CD14-positive monocyte (primary cell): Measurements from ENCODE around the gene CALHM1. TPM values are rescaled to one million over a fixed set of nuclear protein-coding genes. Genes with fewer than 3 reads are reported as not detected.

Experiments used
- DNase-seq, 3 donors: peaks; one replicate each; pipeline ENCODE4 v3.0.0-alpha.2; 2011 to 2022
- H2AFZ ChIP-seq: 2 replicates; pipeline ENCODE4 v1.6.0; 2012; ENCODE audit warnings: mild to moderate bottlenecking, low read depth, low read length, inconsistent platforms; ENCODE audit not compliant: insufficient read depth, poor library complexity, severe bottlenecking
- H3K27ac ChIP-seq, 2 donors: 1 replicate in 1 of 2; 2 replicates in 1 of 2; pipeline ENCODE4 v1.5.1; 2012 to 2013; ENCODE audit warnings: low read length in 2 of 2, control low read depth in 1 of 2, inconsistent platforms in 1 of 2, low read depth in 1 of 2, mild to moderate bottlenecking in 1 of 2
- H3K27me3 ChIP-seq, 2 donors: one replicate each; pipeline versions ENCODE4 v1.6.0 to v1.6.1; 2011 to 2013; ENCODE audit warnings: low read length in 2 of 2; ENCODE audit not compliant: control insufficient read depth in 2 of 2, insufficient read depth in 2 of 2
- H3K36me3 ChIP-seq, 2 donors: replicated peaks in 1 of 2; 1 replicate in 1 of 2; 2 replicates in 1 of 2; pipeline versions ENCODE4 v1.5.1 to v1.6.1; 2012 to 2013; ENCODE audit warnings: low read length in 2 of 2, control low read depth in 1 of 2, inconsistent platforms in 1 of 2, mild to moderate bottlenecking in 1 of 2; ENCODE audit not compliant: insufficient read depth in 2 of 2, control insufficient read depth in 1 of 2
- H3K4me1 ChIP-seq, 2 donors: 1 replicate in 1 of 2; 2 replicates in 1 of 2; pipeline versions ENCODE4 v1.5.1 to v1.6.1; 2012 to 2013; ENCODE audit warnings: low read length in 2 of 2, control low read depth in 1 of 2, inconsistent platforms in 1 of 2, mild to moderate bottlenecking in 1 of 2, moderate library complexity in 1 of 2; ENCODE audit not compliant: insufficient read depth in 2 of 2, control insufficient read depth in 1 of 2
- H3K4me2 ChIP-seq: replicated peaks from 2 replicates; pipeline ENCODE3; 2012; ENCODE audit warnings: low read length, moderate library complexity, mild to moderate bottlenecking; ENCODE audit not compliant: poor library complexity, severe bottlenecking; ENCODE audit errors: extremely low read depth
- H3K4me3 ChIP-seq, 3 experiments: fragments of 200-600 bp in 1 of 3; sonication (generic) in 1 of 3; replicated peaks in 1 of 3; 1 replicate in 2 of 3; 2 replicates in 1 of 3; pipeline ENCODE4 v1.5.1; 2011 to 2013; ENCODE audit warnings: low read length in 3 of 3, mild to moderate bottlenecking in 3 of 3, control low read depth in 2 of 3, low read depth in 2 of 3, inconsistent platforms in 1 of 3, moderate library complexity in 1 of 3
- H3K79me2 ChIP-seq: 2 replicates; pipeline ENCODE4 v1.6.0; 2012; ENCODE audit warnings: mild to moderate bottlenecking, control low read depth, inconsistent platforms, low read length, moderate library complexity; ENCODE audit not compliant: insufficient read depth
- H3K9ac ChIP-seq: 2 replicates; pipeline ENCODE4 v1.6.0; 2017; ENCODE audit warnings: low read length, mild to moderate bottlenecking; ENCODE audit not compliant: insufficient read depth, poor library complexity, severe bottlenecking
- H3K9me3 ChIP-seq, 2 donors: replicated peaks in 1 of 2; 1 replicate in 1 of 2; 2 replicates in 1 of 2; pipeline versions ENCODE4 v1.5.1 to v1.6.1; 2012 to 2013; ENCODE audit warnings: low read length in 2 of 2, control low read depth in 1 of 2; ENCODE audit not compliant: control insufficient read depth in 1 of 2, insufficient read depth in 1 of 2
- H4K20me1 ChIP-seq: 2 replicates; pipeline ENCODE4 v1.6.0; 2012; ENCODE audit warnings: mild to moderate bottlenecking, low read length, control low read depth, moderate library complexity; ENCODE audit not compliant: insufficient read depth
- H3K27ac Mint-ChIP-seq, 7 donors: one replicate each; pipeline ENCODE4 v1.8.0; 2020; ENCODE audit warnings: mild to moderate bottlenecking in 7 of 7, mixed read lengths in 7 of 7, moderate library complexity in 6 of 7, inconsistent platforms in 2 of 7
- H3K27me3 Mint-ChIP-seq, 3 donors: one replicate each; pipeline ENCODE4 v1.8.0; 2021 to 2022; ENCODE audit warnings: low read depth in 3 of 3, mild to moderate bottlenecking in 3 of 3, mixed read lengths in 3 of 3, moderate library complexity in 3 of 3, inconsistent platforms in 1 of 3
- H3K36me3 Mint-ChIP-seq, 2 donors: one replicate each; pipeline ENCODE4 v1.8.0; 2020; ENCODE audit warnings: mixed read lengths in 2 of 2, inconsistent platforms in 1 of 2, mild to moderate bottlenecking in 1 of 2
- H3K4me1 Mint-ChIP-seq: one replicate; pipeline ENCODE4 v1.8.0; 2020; ENCODE audit warnings: mild to moderate bottlenecking, mixed read lengths
- H3K4me3 Mint-ChIP-seq, 2 donors: one replicate each; pipeline ENCODE4 v1.8.0; 2020; ENCODE audit warnings: mild to moderate bottlenecking in 2 of 2, mixed read lengths in 2 of 2, moderate library complexity in 1 of 2
- H3K9me3 Mint-ChIP-seq, 7 donors: one replicate each; pipeline ENCODE4 v1.8.0; 2020 to 2022; ENCODE audit warnings: mixed read lengths in 7 of 7, mild to moderate bottlenecking in 6 of 7, moderate library complexity in 6 of 7, inconsistent platforms in 2 of 7
- WGBS: methylation state at CpG from one replicate; pipeline ENCODE4 v1.1.5; 2013; ENCODE audit warnings: missing lambda C conversion rate; ENCODE audit not compliant: insufficient coverage; 5-methylcytosine and 5-hydroxymethylcytosine counted together
- intact Hi-C, 2 donors: fragments of 100-400 bp; cut with micrococcal nuclease; formaldehyde crosslinking; loops; one replicate each; pipeline versions ENCODE4 v1.15.0 to v1.15.1; 2023
- polyA plus RNA-seq, 3 donors: library from polyadenylated mRNA; depleted of rRNA in 1 of 3; unstranded in 2 of 3; stranded (reverse) in 1 of 3; fragments of 300-500 nt in 2 of 3; fragments of >200 nt in 1 of 3; fragmentation: Illumina TruSeq in 2 of 3; gene quantifications; 1 replicate in 2 of 3; 2 replicates in 1 of 3; pipeline ENCODE4 v1.2.3, GENCODE V29; 2012 to 2021
- TF ChIP-seq, protein P1 (sequence below): fragments of 200-600 bp; IDR thresholded peaks from one replicate; pipeline ENCODE4 v1.8.0; 2022; ENCODE audit warnings: antibody characterized with exemption, mild to moderate bottlenecking

The CALHM1 gene
- polyA plus RNA-seq, 3 donors, result not detected

- peaks cover 49% of the 10 kb centered on the region for H3K4me1 Mint-ChIP-seq
- H3K27ac Mint-ChIP-seq, result no peak overlapping the region
- no CpG with 5 or more reads among the region's 4 CpGs for WGBS
- H3K36me3 ChIP-seq, result peaks cover 13 to 19% of the 10 kb centered on the region in 2 donors
- TF ChIP-seq, protein P1, sequence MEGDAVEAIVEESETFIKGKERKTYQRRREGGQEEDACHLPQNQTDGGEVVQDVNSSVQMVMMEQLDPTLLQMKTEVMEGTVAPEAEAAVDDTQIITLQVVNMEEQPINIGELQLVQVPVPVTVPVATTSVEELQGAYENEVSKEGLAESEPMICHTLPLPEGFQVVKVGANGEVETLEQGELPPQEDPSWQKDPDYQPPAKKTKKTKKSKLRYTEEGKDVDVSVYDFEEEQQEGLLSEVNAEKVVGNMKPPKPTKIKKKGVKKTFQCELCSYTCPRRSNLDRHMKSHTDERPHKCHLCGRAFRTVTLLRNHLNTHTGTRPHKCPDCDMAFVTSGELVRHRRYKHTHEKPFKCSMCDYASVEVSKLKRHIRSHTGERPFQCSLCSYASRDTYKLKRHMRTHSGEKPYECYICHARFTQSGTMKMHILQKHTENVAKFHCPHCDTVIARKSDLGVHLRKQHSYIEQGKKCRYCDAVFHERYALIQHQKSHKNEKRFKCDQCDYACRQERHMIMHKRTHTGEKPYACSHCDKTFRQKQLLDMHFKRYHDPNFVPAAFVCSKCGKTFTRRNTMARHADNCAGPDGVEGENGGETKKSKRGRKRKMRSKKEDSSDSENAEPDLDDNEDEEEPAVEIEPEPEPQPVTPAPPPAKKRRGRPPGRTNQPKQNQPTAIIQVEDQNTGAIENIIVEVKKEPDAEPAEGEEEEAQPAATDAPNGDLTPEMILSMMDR, result no peak
- H3K9me3 Mint-ChIP-seq, result no peaks in the 10 kb centered on the region
- no peak for DNase-seq
- H4K20me1 ChIP-seq, result peaks cover 18% of the 10 kb centered on the region
- peaks cover 16 to 20% of the 10 kb centered on the region in 2 donors for H3K36me3 Mint-ChIP-seq
- peaks cover 43 to 53% of the 10 kb centered on the region in 2 donors for H3K4me1 ChIP-seq
- H3K79me2 ChIP-seq, result peaks cover 32% of the 10 kb centered on the region
- H3K4me3 Mint-ChIP-seq, result no peak overlapping the region
- H3K9ac ChIP-seq, result no peak overlapping the region
- peak overlapping the region; percentile 5 for H2AFZ ChIP-seq
- intact Hi-C loops, result loop anchor here in 1 of 2 donors (5.0 kb wide), 1 partner anchor 33 kb away; no protein-coding TSS in a partner anchor
- no peak overlapping the region for H3K27ac ChIP-seq
- no peak overlapping the region for H3K4me2 ChIP-seq
- H3K9me3 ChIP-seq, result no peaks in the 10 kb centered on the region
- H3K27me3 ChIP-seq, result no peaks in the 10 kb centered on the region
- peaks cover 1 to 7% (median 6%) of the 10 kb centered on the region in 3 donors for H3K27me3 Mint-ChIP-seq
- H3K4me3 ChIP-seq, result no peak overlapping the region
Observed at GRCh38 chr10:103454026-103454425, 4.7 kb downstream of the CALHM1 start.

DNA sequence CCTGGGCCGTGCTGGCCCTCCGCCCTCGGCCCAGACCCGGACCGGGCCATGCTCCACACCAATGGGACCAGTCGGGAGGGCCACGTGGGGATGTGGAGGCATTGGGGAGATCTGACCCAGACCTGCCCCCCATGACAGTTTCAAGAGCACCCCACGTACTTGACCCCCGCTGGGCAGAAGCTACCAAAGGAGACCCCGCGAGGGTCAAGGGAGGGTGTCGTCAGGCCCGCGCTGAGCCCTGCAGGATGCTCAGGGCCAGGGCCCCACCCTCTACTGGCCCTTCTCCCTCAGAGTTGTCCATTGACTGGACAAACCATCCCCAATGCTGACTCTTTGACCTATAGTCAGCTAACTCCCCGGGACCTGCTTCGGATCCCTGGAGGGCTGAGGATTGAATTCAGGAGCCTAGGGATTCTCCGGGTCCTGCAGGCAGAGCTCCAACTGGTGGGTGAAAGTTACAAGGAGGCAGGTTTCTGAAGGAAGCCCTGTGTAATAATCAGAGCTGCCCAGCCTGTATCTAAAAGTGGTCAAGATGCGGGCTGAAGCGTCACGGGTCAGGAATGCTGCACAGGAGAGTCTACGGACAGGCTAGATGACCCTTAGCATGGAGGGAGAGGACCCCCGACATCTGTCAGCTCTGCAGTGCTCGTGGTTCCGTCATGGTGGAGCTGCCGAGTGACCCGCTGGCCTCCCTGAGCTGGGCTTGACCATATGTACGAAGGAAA is 6.0 kb downstream of the CALHM1 start:
- peaks cover 43 to 57% of the 10 kb centered on the region in 2 donors for H3K4me1 ChIP-seq
- H2AFZ ChIP-seq, result peak overlapping the region; percentile 95
- peaks cover 27 to 34% of the 10 kb centered on the region in 2 donors for H3K36me3 Mint-ChIP-seq
- 38% methylated on average over 23 of the region's 27 CpGs for WGBS
- peak overlapping the region in 1 of 2 donors; percentile 77 for H3K27ac ChIP-seq
- peaks cover 32% of the 10 kb centered on the region for H4K20me1 ChIP-seq
- intact Hi-C loops, result loop anchor here in 1 of 2 donors (5.0 kb wide), 1 partner anchor 35 kb away; no protein-coding TSS in a partner anchor
- peak overlapping the region in 5 of 7 donors; percentile 23 to 91 (median 82) for H3K27ac Mint-ChIP-seq
- TF ChIP-seq, protein P1, result no peak
- H3K27me3 ChIP-seq, result no peaks in the 10 kb centered on the region
- peaks cover 43% of the 10 kb centered on the region for H3K79me2 ChIP-seq
- peaks cover 58% of the 10 kb centered on the region for H3K4me1 Mint-ChIP-seq
- no peak for DNase-seq
- H3K27me3 Mint-ChIP-seq, result peaks cover 1 to 7% (median 6%) of the 10 kb centered on the region in 3 donors
- peak overlapping the region; percentile 93 to 98 for H3K4me3 Mint-ChIP-seq
- H3K4me2 ChIP-seq, result peak overlapping the region; percentile 93
- H3K4me3 ChIP-seq, result peak overlapping the region; percentile 73 to 96 (median 94)
- no peaks in the 10 kb centered on the region for H3K9me3 ChIP-seq
- no peaks in the 10 kb centered on the region for H3K9me3 Mint-ChIP-seq
- peak overlapping the region; percentile 72 for H3K9ac ChIP-seq
- peaks cover 23 to 32% of the 10 kb centered on the region in 2 donors for H3K36me3 ChIP-seq
